ENCODE results near the gene DLG2. TPM values are rescaled to one million over a fixed set of nuclear protein-coding genes. Genes with fewer than 3 reads are reported as not detected.

Gene DLG2
- total RNA-seq, 2 experiments from 2014 or later, result 1.7 to 2.1 TPM

DNA sequence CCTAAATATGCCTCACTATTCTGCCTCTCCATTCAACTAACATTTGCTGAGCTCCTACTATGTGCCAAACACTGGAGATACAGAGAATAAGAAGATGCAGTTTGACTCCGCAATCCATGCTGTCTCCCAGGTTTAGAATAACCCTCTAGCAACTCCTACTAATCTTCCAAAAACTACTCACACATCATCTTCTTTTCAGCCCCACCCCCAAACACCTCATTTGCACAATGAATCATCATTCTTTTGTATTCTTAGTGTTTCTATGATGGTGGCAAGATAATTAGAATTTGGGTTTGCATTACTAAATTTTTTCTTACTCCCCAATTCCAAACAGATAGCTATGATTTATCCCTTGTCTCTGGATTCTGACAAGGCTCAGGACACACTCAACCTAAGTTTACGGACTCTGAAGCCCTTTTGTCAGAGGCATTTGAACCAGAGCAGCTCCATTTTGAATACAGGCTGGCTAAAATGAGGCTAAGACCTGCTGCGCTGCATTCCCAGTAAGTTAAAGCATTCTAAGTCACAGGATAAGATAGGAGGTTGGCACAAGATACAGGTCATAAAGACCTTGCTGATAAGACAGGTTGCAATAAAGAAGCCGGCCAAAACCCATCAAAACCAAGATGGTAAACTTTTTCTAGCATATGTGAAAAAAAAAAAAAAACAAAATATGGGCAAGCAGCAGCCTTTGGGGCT is 1038.9 kb downstream of the DLG2 start:
- no peak for ATAC-seq
- ChIA-PET CTCF (no interaction called here), POLR2A (no interaction called here)
- DNase-seq, result no peak
- Mint-ChIP-seq H3K27ac (no peak overlapping the region), H3K4me3 (no peak overlapping the region), H3K27me3 (no peaks in the 10 kb centered on the region), H3K36me3 (ENCODE audit: low read depth) (no peaks in the 10 kb centered on the region), H3K4me1 (no peaks in the 10 kb centered on the region), H3K9me3 (ENCODE audit: low read depth) (peaks cover 9% of the 10 kb centered on the region)
- intact Hi-C loops (cut with DNase I, micrococcal nuclease), result no loop called here

- ATAC-seq, result no peak
- intact Hi-C loops (cut with DNase I, micrococcal nuclease), result no loop called here
- Mint-ChIP-seq H3K4me1 (no peaks in the 10 kb centered on the region), H3K9me3 (ENCODE audit: low read depth) (peaks cover 7% of the 10 kb centered on the region), H3K36me3 (ENCODE audit: low read depth) (no peaks in the 10 kb centered on the region), H3K27ac (no peak overlapping the region), H3K4me3 (no peak overlapping the region), H3K27me3 (no peaks in the 10 kb centered on the region)
- ChIA-PET POLR2A (no interaction called here), CTCF (no interaction called here)
- no peak for DNase-seq
Measured at GRCh38 chr11:84583106-84583505, 1044.0 kb downstream of the DLG2 start.

GRCh38 chr11:84581083-84581482 is 1046.1 kb downstream of the DLG2 start:
- DNase-seq (no peak), ATAC-seq (no peak)
- Mint-ChIP-seq H3K9me3 (ENCODE audit: low read depth) (peaks cover 9% of the 10 kb centered on the region), H3K4me3 (no peak overlapping the region), H3K36me3 (ENCODE audit: low read depth) (no peaks in the 10 kb centered on the region), H3K4me1 (no peaks in the 10 kb centered on the region), H3K27me3 (peaks cover 2% of the 10 kb centered on the region), H3K27ac (no peak overlapping the region)
- POLR2A ChIA-PET, result no interaction called here
- intact Hi-C loops (cut with DNase I, micrococcal nuclease), result no loop called here
- CTCF ChIA-PET, result no interaction called here

DNA sequence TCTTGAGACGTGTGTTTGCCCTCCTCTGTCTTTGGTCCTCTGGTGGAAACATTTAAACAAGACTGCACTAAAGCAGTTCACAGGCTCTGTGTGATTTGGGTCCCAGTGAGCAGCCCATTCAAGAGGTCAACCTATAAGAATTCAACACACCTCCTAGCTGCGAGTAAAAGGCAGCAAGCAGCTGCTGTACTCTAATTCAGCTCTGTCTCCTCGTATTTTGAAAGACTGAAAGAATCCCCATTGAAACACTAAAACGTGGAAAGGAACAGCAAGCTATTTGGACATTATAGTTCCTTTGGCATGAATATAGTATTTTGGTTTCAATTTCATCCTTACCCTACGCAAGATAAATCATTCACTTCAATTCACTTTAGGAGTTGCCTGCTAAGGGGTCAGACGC is 1046.7 kb downstream of the DLG2 start:
- POLR2A ChIA-PET, result no interaction called here
- Mint-ChIP-seq H3K4me3 (no peak overlapping the region), H3K4me1 (no peaks in the 10 kb centered on the region), H3K36me3 (ENCODE audit: low read depth) (no peaks in the 10 kb centered on the region), H3K27ac (no peak overlapping the region), H3K9me3 (ENCODE audit: low read depth) (peaks cover 7% of the 10 kb centered on the region), H3K27me3 (peaks cover 2% of the 10 kb centered on the region)
- intact Hi-C loops (cut with DNase I, micrococcal nuclease), result no loop called here
- DNase-seq (no peak), ATAC-seq (no peak)
- CTCF ChIA-PET, result no interaction called here

GRCh38 chr11:84573868-84574267 is 1053.3 kb downstream of the DLG2 start:
- DNase-seq, result no peak
- CTCF ChIA-PET, result no interaction called here
- no peaks in the 10 kb centered on the region for H3K36me3 Mint-ChIP-seq (ENCODE audit: low read depth)
- H3K4me1 Mint-ChIP-seq, result no peaks in the 10 kb centered on the region
- intact Hi-C loops (cut with DNase I, micrococcal nuclease), result no loop called here
- H3K27ac Mint-ChIP-seq, result no peak overlapping the region
- H3K4me3 Mint-ChIP-seq, result no peak overlapping the region
- ATAC-seq, result no peak
- POLR2A ChIA-PET, result no interaction called here
- H3K9me3 Mint-ChIP-seq (ENCODE audit: low read depth), result peaks cover 22% of the 10 kb centered on the region
- peaks cover 2% of the 10 kb centered on the region for H3K27me3 Mint-ChIP-seq

GRCh38 chr11:84566671-84567070 is 1060.5 kb downstream of the DLG2 start:
- peaks cover 21% of the 10 kb centered on the region for H3K9me3 Mint-ChIP-seq (ENCODE audit: low read depth)
- intact Hi-C loops (cut with DNase I, micrococcal nuclease), result loop anchor here (10.0 kb wide), 1 partner anchor 182 kb away; no protein-coding TSS in a partner anchor

DNA sequence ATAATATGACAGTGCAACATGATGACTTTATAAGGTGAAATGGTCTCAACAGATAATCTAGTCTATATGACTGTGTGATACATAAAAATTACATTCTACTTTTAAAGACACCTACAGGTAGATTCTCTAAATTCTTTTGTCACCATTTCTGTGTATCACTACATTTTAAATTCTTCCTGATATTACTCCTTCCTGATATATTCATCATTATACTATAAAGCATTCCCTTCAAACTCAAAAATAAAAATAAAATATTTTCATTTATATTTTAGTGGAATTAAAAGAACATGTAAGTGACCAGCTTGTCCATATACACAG is 1062.3 kb downstream of the DLG2 start:
- POLR2A ChIA-PET, result no interaction called here
- Mint-ChIP-seq H3K4me3 (no peak overlapping the region), H3K36me3 (ENCODE audit: low read depth) (no peaks in the 10 kb centered on the region), H3K27me3 (no peaks in the 10 kb centered on the region), H3K4me1 (no peaks in the 10 kb centered on the region), H3K27ac (no peak overlapping the region), H3K9me3 (ENCODE audit: low read depth) (peaks cover 8% of the 10 kb centered on the region)
- intact Hi-C loops (cut with DNase I, micrococcal nuclease), result loop anchor here (1.0 to 10.0 kb wide), 3 partner anchors 180 to 737 kb away; no protein-coding TSS in a partner anchor
- DNase-seq (no peak), ATAC-seq (no peak)
- CTCF ChIA-PET, result interaction anchor here (0.6 to 1.6 kb wide), 8 partner anchors 9 to 738 kb away, joined by 3 to 8 read pairs (median 4); no protein-coding TSS in a partner anchor

More at GRCh38 chr11:84566671-84567070, 1060.5 kb downstream of the DLG2 start:
- H3K36me3 Mint-ChIP-seq (ENCODE audit: low read depth), result no peaks in the 10 kb centered on the region
- DNase-seq, result no peak
- no peaks in the 10 kb centered on the region for H3K4me1 Mint-ChIP-seq
- ChIA-PET POLR2A (no interaction called here), CTCF (interaction anchor here (0.6 to 2.0 kb wide), 4 partner anchors 8 to 738 kb away, joined by 3 to 7 read pairs (median 4); no protein-coding TSS in a partner anchor)
- no peak for ATAC-seq
- no peaks in the 10 kb centered on the region for H3K27me3 Mint-ChIP-seq
- no peak overlapping the region for H3K27ac Mint-ChIP-seq
- no peak overlapping the region for H3K4me3 Mint-ChIP-seq

GRCh38 chr11:84564180-84564866 is 1062.8 kb downstream of the DLG2 start:
- Mint-ChIP-seq H3K4me3 (no peak overlapping the region), H3K36me3 (ENCODE audit: low read depth) (no peaks in the 10 kb centered on the region), H3K27me3 (no peaks in the 10 kb centered on the region), H3K4me1 (no peaks in the 10 kb centered on the region), H3K27ac (no peak overlapping the region), H3K9me3 (ENCODE audit: low read depth) (peaks cover 6% of the 10 kb centered on the region)
- ChIA-PET CTCF (interaction anchor here (0.6 to 1.6 kb wide), 9 partner anchors 8 to 738 kb away, joined by 3 to 8 read pairs (median 4); no protein-coding TSS in a partner anchor), POLR2A (no interaction called here)
- intact Hi-C loops (cut with DNase I, micrococcal nuclease), result loop anchor here (1.0 to 10.0 kb wide), 3 partner anchors 180 to 736 kb away; no protein-coding TSS in a partner anchor
- DNase-seq (peak; percentile 54), ATAC-seq (no peak)

DNA sequence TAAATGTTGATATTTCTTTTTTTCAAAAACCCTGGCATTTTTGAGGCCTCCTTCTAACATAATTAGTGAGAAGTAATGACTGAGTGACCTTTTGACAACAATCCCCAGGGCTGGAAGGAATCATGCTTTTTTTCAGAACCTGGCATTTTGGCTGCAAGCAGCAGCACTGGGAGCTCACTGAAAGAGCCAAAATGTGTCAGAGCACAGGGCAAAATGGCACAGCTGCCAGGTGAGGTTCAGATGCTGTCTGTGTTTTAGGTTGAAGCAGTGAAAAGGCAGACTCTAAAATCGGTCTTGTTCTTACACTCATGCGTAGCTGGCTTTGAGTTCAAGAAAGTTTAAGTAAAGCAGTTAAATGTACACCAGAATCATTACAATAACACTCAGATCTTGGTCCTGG is 1063.8 kb downstream of the DLG2 start:
- ATAC-seq, result no peak
- H3K27ac Mint-ChIP-seq, result no peak overlapping the region
- no peak overlapping the region for H3K4me3 Mint-ChIP-seq
- H3K9me3 Mint-ChIP-seq (ENCODE audit: low read depth), result peaks cover 2% of the 10 kb centered on the region
- H3K4me1 Mint-ChIP-seq, result no peaks in the 10 kb centered on the region
- ChIA-PET CTCF (interaction anchor here (1.1 kb wide), 1 partner anchor 10 kb away, joined by 3 read pairs; no protein-coding TSS in a partner anchor), POLR2A (no interaction called here)
- intact Hi-C loops (cut with DNase I, micrococcal nuclease), result loop anchor here (10.0 kb wide), 1 partner anchor 179 kb away; no protein-coding TSS in a partner anchor
- DNase-seq, result no peak
- no peaks in the 10 kb centered on the region for H3K27me3 Mint-ChIP-seq
- H3K36me3 Mint-ChIP-seq (ENCODE audit: low read depth), result no peaks in the 10 kb centered on the region

DNA sequence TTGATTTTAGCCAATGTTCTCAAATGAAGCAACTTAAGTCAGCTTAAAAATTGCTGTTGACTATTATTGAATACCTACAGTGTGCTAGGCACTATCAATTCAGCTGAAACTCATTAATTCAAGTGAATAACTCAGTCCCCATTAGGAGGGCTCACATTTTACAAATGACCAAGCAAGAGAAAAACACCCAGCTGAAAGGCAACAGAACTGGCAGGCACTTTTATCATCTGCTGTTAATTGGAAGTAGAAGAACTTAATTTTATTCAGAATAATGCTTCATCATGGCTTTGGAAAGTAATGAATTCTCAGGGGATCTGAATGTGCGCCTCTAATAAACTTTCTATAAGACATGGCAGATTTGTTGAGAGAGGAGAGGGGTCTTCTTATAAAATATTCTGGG is 1066.9 kb downstream of the DLG2 start:
- intact Hi-C loops (cut with DNase I, micrococcal nuclease), result loop anchor here (10.0 kb wide), 1 partner anchor 175 kb away; no protein-coding TSS in a partner anchor
- Mint-ChIP-seq H3K27ac (no peak overlapping the region), H3K36me3 (ENCODE audit: low read depth) (no peaks in the 10 kb centered on the region), H3K4me3 (no peak overlapping the region), H3K4me1 (no peaks in the 10 kb centered on the region), H3K9me3 (ENCODE audit: low read depth) (no peaks in the 10 kb centered on the region), H3K27me3 (no peaks in the 10 kb centered on the region)
- DNase-seq (no peak), ATAC-seq (no peak)
- POLR2A ChIA-PET, result no interaction called here
- CTCF ChIA-PET, result interaction anchor here (1.0 kb wide), 1 partner anchor 11 kb away, joined by 4 read pairs; no protein-coding TSS in a partner anchor

DNA sequence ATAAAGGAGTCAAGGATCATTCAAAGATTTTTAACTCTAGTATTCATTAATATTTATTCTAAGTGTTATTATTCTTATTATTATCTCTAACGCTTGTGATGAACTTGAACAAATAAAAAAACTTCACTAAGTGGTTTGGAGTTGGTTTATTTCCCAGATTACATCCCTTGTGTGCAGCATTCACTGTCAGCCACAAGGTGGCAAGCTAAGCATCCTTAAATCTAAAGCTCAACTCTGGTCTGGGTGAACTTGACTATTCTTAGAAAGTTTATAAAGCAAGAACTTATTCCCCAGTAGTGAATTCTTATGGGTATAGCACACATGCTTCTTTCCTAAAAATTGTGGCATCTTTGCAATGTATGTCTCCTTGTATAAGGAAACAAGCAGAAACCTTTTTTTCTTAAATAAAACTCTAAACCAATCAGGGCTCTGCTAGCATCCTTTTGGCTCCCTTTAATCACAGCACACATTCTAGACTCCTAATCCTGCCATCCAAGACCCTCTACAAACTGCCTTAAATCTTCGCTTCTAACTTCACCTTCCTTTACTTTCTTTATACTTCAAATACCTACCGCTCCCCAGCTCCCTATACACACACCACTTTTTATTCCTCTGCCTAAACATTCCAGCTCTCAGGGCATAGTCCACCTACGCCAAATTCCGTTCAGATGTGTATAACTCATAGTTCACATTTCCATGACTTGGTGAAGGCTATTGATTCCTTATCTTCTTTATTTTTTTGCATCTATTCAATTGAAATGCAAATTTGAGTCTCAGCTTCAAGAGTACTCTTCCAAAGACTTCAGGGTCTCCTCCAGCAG is 1068.8 kb downstream of the DLG2 start:
- Mint-ChIP-seq H3K9me3 (ENCODE audit: low read depth) (no peaks in the 10 kb centered on the region), H3K36me3 (ENCODE audit: low read depth) (no peaks in the 10 kb centered on the region), H3K4me3 (no peak overlapping the region), H3K27ac (no peak overlapping the region), H3K27me3 (no peaks in the 10 kb centered on the region), H3K4me1 (no peaks in the 10 kb centered on the region)
- POLR2A ChIA-PET, result no interaction called here
- CTCF ChIA-PET, result interaction anchor here (1.1 to 2.3 kb wide), 4 partner anchors 8 to 161 kb away, joined by 3 to 7 read pairs (median 6); no protein-coding TSS in a partner anchor
- intact Hi-C loops (cut with DNase I, micrococcal nuclease), result loop anchor here in 1 of 2 experiments (2.0 kb wide), 1 partner anchor 1033 kb away; no protein-coding TSS in a partner anchor
- ATAC-seq (peak; percentile 55), DNase-seq (peak; percentile 34)
